Lung (tissue), 12 donors: ENCODE results near the gene METTL8. TPM values are rescaled to one million over a fixed set of nuclear protein-coding genes. Genes with fewer than 3 reads are reported as not detected.

Experiments used
- ATAC-seq: fragments of 200-7000 bp; cut with Tn5 transposase; one replicate; pipeline ENCODE4 v1.9.1; 2020; ENCODE audit warnings: moderate number of reproducible peaks; ENCODE audit not compliant: insufficient read depth, low FRiP score
- DNase-seq, 3 donors: peaks; one replicate each; pipeline ENCODE4 v3.0.0-alpha.2; 2013 to 2017
- H3K27ac ChIP-seq, 2 donors: one replicate each; pipeline ENCODE4 v1.5.1; 2013; ENCODE audit warnings: mild to moderate bottlenecking in 2 of 2, moderate library complexity in 2 of 2, control low read depth in 1 of 2, inconsistent platforms in 1 of 2, low read depth in 1 of 2, low read length in 1 of 2
- H3K27me3 ChIP-seq, 3 donors: one replicate each; pipeline ENCODE4 v1.5.1; 2013; ENCODE audit warnings: low read length in 2 of 3; ENCODE audit not compliant: control insufficient read depth in 3 of 3, insufficient read depth in 3 of 3
- H3K36me3 ChIP-seq, 4 donors: one replicate each; pipeline ENCODE4 v1.5.1; 2013; ENCODE audit warnings: low read length in 4 of 4, mild to moderate bottlenecking in 1 of 4, moderate library complexity in 1 of 4; ENCODE audit not compliant: control insufficient read depth in 4 of 4, insufficient read depth in 4 of 4
- H3K4me1 ChIP-seq, 5 donors: one replicate each; pipeline ENCODE4 v1.5.1; 2013; ENCODE audit warnings: low read length in 5 of 5, mild to moderate bottlenecking in 2 of 5, moderate library complexity in 1 of 5; ENCODE audit not compliant: control insufficient read depth in 5 of 5, insufficient read depth in 5 of 5
- H3K4me3 ChIP-seq: one replicate; pipeline ENCODE4 v1.5.1; 2013; ENCODE audit warnings: mild to moderate bottlenecking, control low read depth, moderate library complexity
- H3K9ac ChIP-seq, 2 donors: one replicate each; pipeline ENCODE4 v1.5.1; 2013; ENCODE audit warnings: low read length in 2 of 2, control low read depth in 1 of 2; ENCODE audit not compliant: insufficient read depth in 1 of 2
- H3K9me3 ChIP-seq, 4 donors: one replicate each; pipeline ENCODE4 v1.5.1; 2013; ENCODE audit warnings: low read length in 3 of 4, mild to moderate bottlenecking in 1 of 4, moderate library complexity in 1 of 4; ENCODE audit not compliant: control insufficient read depth in 4 of 4, insufficient read depth in 3 of 4
- WGBS, 2 donors: extraction: QIAGEN DNeasy Blood & Tissue Kit; methylation state at CpG; one replicate each; pipeline ENCODE4 v1.1.7; 2013; 5-methylcytosine and 5-hydroxymethylcytosine counted together
- polyA plus RNA-seq, 2 donors: library from polyadenylated mRNA; stranded (reverse); fragments of 200-250 nt; gene quantifications; one replicate each; pipeline ENCODE4 v1.2.1, GENCODE V29; 2013
- total RNA-seq, 2 donors: library from RNA; depleted of rRNA in 1 of 2; stranded (reverse); fragments of >200 nt in 1 of 2; gene quantifications; one replicate each; pipeline ENCODE4 v1.2.1, GENCODE V29; 2014 to 2021
- TF ChIP-seq, protein P1 (sequence below): IDR thresholded peaks from 2 replicates; pipeline ENCODE4 v1.5.1; 2012; ENCODE audit warnings: mild to moderate bottlenecking; ENCODE audit errors: control extremely low read depth, extremely low read depth
- donor health status: control.
- donor health status: control.
- donor health status: Bipolar disorder and iron deficiency.
- donor health status: healthy.
- donor health status: DM: yes; HTN: yes; CAD: no.

The METTL8 gene
- total and polyA plus RNA-seq, 4 donors = 4.9 to 9.3 (median 8.5) TPM

DNA sequence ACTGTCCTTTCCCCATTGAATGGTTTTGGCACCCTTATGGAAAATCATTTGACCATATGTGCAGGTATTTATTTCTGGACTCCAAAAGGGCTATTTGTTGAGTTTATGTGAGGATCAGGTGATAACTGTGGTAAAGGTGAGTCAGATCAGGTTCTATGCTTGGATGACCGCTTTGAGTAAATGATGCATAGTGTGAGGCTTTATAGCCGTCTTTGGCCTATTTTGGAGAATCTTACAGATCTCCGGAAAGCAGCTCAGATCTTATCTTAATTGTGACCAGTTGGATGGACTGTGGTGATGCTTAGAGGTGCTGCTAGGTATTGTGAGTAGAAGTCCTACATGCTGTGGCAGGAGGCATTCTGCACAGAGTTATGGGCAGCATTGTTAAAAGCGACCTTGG, 126.2 kb downstream of the METTL8 start:
- Histone ChIP-seq H3K4me1 (no peaks in the 10 kb centered on the region), H3K9ac (no peak overlapping the region), H3K4me3 (no peak overlapping the region), H3K9me3 (peaks cover 0 to 6% (median 0%) of the 10 kb centered on the region in 4 donors), H3K27me3 (no peaks in the 10 kb centered on the region), H3K36me3 (no peaks in the 10 kb centered on the region), H3K27ac (no peak overlapping the region)
- no peak for ATAC-seq
- WGBS, 2 donors = 98 to 99% methylated on average over 4 of the region's 4 CpGs
- TF ChIP-seq, protein P1, sequence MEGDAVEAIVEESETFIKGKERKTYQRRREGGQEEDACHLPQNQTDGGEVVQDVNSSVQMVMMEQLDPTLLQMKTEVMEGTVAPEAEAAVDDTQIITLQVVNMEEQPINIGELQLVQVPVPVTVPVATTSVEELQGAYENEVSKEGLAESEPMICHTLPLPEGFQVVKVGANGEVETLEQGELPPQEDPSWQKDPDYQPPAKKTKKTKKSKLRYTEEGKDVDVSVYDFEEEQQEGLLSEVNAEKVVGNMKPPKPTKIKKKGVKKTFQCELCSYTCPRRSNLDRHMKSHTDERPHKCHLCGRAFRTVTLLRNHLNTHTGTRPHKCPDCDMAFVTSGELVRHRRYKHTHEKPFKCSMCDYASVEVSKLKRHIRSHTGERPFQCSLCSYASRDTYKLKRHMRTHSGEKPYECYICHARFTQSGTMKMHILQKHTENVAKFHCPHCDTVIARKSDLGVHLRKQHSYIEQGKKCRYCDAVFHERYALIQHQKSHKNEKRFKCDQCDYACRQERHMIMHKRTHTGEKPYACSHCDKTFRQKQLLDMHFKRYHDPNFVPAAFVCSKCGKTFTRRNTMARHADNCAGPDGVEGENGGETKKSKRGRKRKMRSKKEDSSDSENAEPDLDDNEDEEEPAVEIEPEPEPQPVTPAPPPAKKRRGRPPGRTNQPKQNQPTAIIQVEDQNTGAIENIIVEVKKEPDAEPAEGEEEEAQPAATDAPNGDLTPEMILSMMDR = no peak
- no peak for DNase-seq

DNA sequence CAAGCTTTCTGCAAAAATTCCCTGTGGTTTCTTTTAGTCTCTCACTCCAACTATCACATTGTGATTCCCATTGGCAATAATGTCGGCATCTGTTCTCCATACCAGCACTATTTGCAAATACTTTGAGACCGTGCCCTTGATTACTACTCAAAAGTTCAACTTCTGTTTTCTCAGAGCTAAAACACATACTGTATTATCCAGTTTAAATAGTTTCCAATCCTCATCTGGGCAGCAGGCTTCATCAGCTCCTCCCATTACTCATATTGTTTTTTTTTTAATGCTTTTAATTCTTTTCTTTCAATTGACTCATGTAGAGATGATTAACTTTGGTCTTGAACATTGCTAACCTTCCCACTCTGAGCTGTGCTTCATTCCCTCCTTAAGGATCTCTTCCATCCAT, 135.8 kb downstream of the METTL8 start:
- no peak for ATAC-seq

DNA sequence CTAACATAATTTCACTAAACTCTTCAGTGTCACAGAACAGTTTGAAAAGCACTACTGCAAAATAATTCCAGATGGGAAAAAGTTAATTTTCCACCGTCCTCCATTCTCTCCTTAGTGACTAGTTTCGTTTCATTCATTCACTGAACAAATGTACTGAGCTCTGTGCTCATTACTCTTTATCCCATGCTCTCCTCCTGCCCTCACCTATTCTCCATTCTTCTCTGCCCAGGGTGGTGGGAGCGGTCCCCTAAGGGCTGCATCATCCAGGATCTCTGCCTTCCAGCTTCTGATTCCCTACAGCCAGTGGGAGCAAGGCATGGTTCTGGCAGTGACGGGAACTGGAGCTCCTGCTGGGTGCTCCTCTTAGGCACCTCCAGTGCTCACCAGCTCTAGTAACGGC, 139.2 kb downstream of the METTL8 start:
- H3K27me3 ChIP-seq = no peaks in the 10 kb centered on the region
- H3K36me3 ChIP-seq = no peaks in the 10 kb centered on the region
- ATAC-seq = no peak
- H3K4me1 ChIP-seq = no peaks in the 10 kb centered on the region
- H3K4me3 ChIP-seq = no peak overlapping the region
- no peak overlapping the region for H3K9ac ChIP-seq
- no peak for DNase-seq
- TF ChIP-seq, protein P1 = no peak
- H3K27ac ChIP-seq = no peak overlapping the region
- no peaks in the 10 kb centered on the region for H3K9me3 ChIP-seq
- 92 to 95% methylated on average over 5 of the region's 5 CpGs for WGBS, 2 donors

More for the DNA sequence above, 135.8 kb downstream of the METTL8 start:
- no peaks in the 10 kb centered on the region for H3K36me3 ChIP-seq
- TF ChIP-seq, protein P1 = no peak
- no peak overlapping the region for H3K4me3 ChIP-seq
- no peak overlapping the region for H3K27ac ChIP-seq
- H3K9me3 ChIP-seq = no peaks in the 10 kb centered on the region
- no peak overlapping the region for H3K9ac ChIP-seq
- H3K4me1 ChIP-seq = no peaks in the 10 kb centered on the region
- DNase-seq = no peak
- no peaks in the 10 kb centered on the region for H3K27me3 ChIP-seq
- WGBS, 2 donors = 74 to 79% methylated on average over 2 of the region's 2 CpGs

DNA sequence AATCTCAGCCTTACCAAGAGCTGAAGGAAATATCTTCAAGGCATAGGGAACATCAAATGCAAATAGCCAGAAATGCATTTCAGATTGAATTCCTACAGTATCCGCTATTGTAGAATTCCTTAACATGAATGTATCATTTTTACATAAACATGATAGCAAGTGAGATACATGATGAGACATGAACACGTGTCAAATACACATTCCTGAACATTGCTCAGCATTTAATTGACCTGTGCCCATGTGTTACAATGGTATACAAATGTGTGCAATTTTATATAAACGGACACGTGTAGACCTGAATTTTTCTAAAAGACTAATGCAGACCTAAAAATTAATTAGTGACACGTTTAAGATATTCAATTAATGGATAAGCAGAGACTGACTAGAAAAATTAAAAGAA, 140.1 kb downstream of the METTL8 start:
- ATAC-seq (no peak), DNase-seq (no peak)
- H3K27ac ChIP-seq = no peak overlapping the region
- 88 to 89% methylated on average over 5 of the region's 5 CpGs for WGBS, 2 donors
- TF ChIP-seq, protein P1 = no peak
- no peaks in the 10 kb centered on the region for H3K9me3 ChIP-seq
- H3K36me3 ChIP-seq = no peaks in the 10 kb centered on the region
- H3K4me1 ChIP-seq = no peaks in the 10 kb centered on the region
- no peaks in the 10 kb centered on the region for H3K27me3 ChIP-seq
- no peak overlapping the region for H3K4me3 ChIP-seq
- H3K9ac ChIP-seq = no peak overlapping the region
